GM19455 (cell line): ENCODE results near the gene TMEM179.
"Not testable (repeated sequence)": the region's sequence is repeated elsewhere in the genome, so short reads cannot be mapped to it uniquely, and the experiment has no call there.

Experiments used
- ATAC-seq: cut with Tn5 transposase; IDR thresholded peaks from one replicate; pipeline ENCODE4 v1.9.1; 2021; ENCODE audit not compliant: unreplicated experiment

The TMEM179 gene

GRCh38 chr14:104604458-104605449 is at the start of gene TMEM179:
TSS of gene TMEM179 (minus strand) at chr14:104604772. CDS start at chr14:104604741, 31 bp downstream.
- ATAC-seq: no peak

DNA sequence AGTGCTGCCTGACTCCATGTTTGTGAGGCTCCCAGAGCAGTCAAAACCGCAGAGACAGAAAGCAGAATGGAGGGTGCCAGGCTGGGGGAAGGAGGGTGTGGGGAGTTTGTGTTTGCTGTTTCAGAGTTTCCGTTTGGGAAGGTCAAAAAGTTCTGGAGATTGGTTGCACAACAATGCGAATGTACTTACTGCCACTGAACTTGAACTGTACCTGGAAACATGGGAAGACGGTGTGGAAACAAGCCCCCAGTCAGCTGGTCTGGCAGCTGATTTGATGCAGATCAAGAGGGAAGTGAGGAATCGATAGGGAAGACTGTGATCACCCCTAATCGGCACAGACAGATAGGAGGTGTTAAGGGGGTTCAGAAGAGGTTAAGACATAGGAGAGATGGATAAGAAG is 49.5 kb upstream of the TMEM179 start:
- ATAC-seq: no peak

DNA sequence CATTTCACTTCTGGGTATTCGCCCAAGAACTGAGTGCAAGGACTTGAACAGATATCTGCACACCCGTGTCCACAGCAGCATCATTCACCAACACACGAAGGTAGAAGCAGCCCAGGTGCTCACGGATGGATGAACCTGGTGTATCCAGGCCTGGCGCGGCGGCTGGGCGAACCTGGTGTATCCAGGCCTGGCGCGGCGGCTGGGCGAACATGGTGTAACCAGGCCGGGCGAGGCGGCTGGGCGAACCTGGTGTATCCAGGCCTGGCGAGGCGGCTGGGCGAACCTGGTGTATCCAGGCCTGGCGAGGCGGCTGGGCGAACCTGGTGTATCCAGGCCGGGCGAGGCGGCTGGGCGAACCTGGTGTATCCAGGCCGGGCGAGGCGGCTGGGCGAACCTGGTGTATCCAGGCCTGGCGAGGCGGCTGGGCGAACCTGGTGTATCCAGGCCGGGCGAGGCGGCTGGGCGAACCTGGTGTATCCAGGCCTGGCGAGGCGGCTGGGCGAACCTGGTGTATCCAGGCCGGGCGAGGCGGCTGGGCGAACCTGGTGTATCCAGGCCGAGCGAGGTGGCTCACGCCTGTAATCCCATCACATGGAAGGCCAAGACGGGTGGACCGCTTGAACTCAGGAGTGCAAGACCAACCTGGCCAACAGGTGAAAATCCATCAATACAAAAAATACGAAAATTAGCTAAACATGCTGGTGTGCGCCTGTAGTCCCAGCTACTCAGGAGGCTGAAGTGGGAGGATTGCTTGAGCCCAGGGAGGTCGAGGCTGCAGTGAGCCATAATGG is 48.8 kb upstream of the TMEM179 start:
- ATAC-seq: not testable (repeated sequence)

GRCh38 chr14:104652386-104652785 is 47.8 kb upstream of the TMEM179 start:
- no peak for ATAC-seq

DNA sequence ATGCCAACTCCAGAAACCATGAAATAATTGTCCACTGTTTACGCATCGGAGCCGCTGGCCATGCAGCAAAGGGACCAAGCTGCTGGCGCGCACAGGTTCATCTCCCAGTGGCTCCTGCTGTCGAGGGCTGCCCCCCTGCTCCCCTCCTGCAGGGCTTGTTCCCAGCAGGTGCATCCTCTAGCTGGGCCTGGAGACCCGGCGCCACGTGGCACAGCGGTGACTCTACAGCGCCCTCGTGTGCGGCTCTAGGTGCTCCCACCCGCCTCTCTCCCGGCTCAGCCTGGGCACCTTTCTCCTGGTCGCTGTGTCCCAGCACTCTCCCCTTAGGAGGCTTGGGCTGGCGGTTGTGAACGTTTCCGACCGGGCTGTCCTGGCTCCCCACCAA is 47.3 kb upstream of the TMEM179 start:
- no peak for ATAC-seq

- ATAC-seq: no peak
Measured at GRCh38 chr14:104650981-104651875, 46.7 kb upstream of the TMEM179 start.

DNA sequence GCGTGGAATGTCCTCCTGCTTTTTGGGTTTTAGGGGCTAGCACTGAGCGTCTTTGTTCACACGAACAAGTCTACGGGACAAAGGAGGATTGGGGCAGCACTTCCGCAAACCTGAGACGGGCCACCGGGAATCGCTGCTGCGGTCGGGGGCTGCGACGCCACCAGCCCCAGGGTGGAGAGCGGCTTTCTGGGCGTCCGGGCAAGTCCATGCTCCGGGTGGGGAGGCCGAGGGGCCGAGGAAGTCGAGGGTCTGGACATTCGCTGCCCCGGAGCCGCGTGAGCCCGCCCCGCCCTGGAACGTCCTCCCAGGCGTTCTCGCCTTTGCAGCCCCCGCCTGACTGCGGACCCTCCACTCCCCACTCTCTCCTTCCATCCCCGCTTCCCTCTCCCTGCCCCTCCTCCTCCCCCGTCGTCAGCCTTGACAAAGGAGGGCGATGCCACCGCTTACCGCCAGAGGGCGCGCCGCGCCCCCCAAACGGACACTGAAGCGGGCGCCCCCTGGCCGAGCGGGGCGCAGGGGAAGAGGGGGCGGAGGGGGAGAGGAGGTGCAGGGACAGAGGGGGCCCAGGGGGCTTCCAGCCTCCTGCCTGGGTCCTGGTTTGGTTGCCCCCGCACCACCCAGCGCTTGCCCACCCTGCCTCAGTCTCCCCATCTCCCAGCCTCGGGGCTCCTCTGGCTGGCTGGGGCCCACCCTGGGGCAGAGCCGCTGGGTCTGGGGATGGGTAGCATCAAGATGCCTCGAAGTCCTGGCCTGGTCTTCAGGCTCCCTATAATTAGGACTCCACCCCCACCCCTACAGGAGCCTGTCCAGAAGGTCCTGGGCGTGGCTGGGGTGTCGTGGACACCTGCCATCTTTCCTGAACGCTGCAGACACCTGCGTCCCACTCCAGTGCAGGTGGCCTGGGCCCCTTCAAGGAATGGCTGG is 45.7 kb upstream of the TMEM179 start:
- ATAC-seq: no peak

DNA sequence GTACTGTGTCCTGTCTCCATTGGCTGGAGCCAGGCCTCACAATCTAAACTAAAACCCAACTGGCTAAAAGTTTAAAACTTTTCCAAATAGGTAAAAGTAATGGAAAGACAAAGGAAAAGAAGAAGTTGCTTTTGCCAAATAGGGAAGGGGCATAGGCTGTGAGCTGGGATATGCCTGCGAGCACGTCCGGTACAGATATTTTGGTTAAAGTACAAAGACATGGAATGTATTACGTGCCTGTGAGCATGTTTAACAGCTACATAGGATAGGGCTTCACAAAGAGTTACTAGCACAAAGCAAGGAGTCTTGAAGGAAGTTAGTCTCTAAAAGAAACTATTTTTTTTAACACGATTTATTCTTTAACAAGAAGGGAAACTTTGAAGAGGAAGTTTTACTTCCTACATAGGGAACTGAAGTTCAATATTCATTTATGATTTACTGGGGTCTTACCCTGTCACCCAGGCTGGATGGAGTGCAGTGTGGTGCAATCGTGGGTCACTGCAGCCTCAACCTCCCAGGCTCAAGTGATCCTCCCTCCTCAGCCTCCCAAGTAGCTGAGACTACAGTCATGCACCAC is 43.0 kb upstream of the TMEM179 start:
- no peak for ATAC-seq

- no peak for ATAC-seq
Measured at GRCh38 chr14:104644656-104645378, 40.2 kb upstream of the TMEM179 start.

GRCh38 chr14:104644091-104644635 is 39.6 kb upstream of the TMEM179 start:
- ATAC-seq: no peak

DNA sequence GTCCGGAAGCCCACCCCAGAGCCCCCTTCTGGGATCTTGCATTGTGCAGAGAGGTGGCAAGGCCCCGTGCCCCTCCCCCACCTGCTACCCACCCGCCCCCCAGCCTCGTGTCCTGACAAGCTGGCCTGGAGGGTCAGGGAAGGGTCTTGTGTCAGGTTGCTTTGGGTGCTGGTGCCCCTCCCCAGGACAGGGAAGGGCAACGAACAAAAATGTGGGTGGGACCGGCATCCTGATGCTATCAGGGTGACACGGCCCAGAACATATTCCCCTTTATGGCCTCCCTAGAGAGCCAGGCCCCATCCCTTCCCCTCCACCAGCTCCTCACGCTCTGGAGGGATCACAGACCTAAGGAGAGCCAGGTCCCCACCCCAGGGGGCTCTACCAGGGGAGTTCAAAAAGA is 38.7 kb upstream of the TMEM179 start:
- no peak for ATAC-seq

DNA sequence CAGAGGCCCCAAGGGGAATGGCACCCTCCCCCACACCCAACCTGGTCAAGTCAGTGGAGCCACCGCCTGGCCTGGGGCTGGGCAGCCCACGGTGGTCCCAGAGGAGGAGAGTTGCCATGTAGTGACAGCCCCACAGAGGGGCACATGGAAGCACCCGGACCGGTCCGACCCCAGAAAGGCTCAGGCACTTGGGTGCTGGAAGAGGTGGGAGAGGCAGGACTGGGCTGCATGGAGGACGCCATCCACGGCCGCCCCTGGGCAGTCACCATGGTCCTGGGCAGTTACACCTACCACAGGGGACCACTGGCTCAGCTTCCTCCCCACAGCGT is 37.9 kb upstream of the TMEM179 start:
- ATAC-seq: no peak

GRCh38 chr14:104641753-104642539 is 37.4 kb upstream of the TMEM179 start:
- ATAC-seq: no peak

DNA sequence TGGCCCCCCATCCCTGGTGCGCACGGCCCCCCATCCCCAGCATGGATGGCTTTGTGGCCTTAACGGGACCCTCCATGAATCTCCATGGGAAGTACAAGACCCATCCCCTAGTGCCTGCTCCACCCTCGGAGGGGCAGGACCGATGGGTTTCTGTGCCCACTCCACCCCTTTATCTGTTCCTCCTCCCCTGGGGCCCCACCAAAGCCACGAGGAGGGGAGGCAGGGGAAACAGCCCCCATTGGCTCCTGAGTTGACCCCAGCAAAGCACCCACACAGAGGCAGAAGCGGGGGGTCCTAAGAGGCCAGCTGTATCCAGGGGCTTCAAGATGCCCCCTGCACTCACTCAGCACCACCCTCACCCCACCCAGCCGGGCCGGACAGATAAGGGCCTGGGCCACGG is 36.1 kb upstream of the TMEM179 start:
- ATAC-seq: no peak

DNA sequence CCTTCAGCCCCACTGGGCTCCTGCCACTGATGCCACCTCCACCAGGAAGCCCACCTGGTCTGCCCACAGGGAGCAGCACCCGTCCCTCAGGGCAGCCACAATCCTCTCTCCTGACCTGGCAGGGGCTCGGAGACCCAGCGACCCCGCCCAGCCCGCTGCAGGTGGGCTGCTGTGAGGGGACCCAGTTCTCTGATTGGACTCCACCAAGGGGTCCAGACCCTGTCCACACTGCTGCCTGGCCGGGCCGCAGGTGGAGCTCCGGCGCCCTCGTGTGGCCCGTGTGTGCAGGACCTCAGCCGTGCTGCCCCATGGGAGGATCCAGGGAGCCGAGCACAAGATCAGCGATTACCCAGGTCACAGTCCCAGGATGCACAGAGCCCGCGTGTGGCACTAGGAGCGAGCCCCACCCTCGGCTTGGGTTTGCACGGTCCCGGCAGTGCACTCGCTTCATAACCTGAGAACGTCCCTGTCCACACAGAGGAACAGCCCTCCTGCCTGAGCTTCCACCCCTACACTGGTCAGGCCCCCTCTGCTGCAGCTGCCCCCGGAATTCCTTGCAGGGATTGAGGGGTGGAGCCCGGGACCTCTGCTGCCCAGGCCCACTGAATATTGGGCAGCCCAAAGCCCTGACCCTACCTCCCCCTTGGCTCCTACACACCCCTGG is 35.4 kb upstream of the TMEM179 start:
- ATAC-seq: no peak

DNA sequence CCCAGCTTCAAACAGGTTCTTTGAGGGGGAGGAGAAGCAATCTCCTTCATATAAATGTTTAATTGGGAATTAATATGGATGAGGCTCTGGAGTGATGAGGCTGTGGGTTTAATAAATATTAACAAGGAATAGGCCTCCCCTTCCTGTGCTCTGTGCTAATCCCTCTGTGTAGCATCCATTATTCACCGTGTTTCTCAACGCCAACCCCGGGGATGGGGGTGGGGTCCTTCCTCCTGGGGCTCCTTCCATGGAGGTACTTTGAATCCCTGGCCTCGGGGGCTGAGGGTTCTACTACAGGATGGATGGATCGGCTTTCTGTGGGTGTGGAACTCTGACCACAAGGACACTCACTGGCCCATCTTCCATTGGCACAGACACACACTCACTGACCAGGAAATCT is 34.9 kb upstream of the TMEM179 start:
- no peak for ATAC-seq

DNA sequence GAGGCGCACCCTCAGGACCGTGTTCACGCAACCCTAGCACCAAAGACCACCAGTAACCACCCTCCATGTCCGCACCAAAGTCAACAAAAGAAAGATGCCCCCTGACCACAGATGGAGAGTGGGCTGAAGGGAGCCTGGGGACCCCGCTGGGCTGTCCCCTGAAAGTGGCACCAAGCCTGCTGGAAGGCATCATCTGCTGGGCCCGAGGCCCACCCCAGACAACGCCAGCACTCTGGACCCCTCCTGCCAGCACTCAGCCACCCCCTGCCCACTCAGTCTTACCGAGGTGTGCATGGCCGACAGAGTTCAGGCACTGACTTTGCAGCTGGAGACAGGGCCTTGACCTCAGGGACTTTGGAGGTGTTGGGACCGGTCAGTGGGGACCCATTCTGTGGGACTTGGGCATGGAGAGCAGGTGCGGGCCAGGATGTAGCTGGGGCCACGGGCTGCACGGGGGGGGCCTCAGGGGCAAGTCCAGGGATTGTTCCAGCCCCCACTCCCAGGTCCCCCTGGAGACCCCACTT is 34.4 kb upstream of the TMEM179 start:
- no peak for ATAC-seq
